GM18499 (cell line): ENCODE data around the gene SLC43A1.

Source experiments
- ATAC-seq: cut with Tn5 transposase; IDR thresholded peaks from one replicate; pipeline ENCODE4 v1.9.1; 2021; ENCODE audit warnings: moderate number of reproducible peaks; ENCODE audit not compliant: insufficient read depth, unreplicated experiment

The SLC43A1 gene

DNA sequence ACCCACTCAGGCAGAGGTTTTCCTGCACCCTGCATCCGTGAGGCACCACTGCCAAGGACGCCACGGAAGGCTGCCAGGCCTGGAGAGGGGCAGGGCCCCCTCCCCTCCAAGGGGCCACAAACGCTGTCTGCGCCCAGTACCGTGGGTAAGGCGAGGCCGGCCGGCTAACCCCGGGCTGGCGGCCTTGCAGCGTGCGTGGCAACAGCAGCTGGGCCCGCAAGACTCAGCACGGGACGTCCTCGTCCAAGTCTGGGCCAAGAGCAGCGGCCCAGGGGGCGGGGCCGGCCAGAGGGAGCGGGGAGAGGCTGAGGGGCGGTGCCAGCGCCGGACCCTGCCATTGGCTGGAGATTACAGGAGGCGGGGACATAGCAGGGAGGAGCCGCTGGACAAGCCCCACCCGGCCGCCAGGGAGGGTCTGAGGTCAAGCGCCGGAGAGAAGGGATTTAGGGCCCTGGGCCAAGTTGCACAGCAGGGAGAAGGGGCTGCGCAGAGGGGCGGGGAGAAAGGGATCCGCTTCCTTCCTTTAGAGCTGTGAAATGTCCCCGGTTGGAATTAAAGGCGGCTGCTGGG, 16.0 kb downstream of the SLC43A1 start:
- ATAC-seq = peak; percentile 99

DNA sequence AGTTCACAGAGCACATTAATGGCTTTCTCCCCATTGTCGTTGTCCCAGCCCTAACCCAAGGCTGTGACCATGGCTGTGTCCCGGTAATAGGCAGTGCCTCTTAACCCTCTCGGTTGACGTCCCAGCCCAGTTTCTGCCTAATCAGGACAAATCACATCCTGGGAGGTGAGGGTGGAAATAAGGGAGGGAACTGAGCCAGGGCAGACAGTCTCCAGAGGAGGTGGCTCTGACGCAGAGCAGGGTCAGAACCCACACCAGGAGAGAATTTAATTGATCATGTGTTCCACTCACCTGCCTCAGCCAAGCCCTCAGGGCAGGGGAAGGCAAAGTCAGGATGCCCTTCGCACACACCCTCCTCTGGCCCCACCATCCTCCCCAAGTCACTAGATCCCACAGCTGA, 17.0 kb downstream of the SLC43A1 start:
- no peak for ATAC-seq

DNA sequence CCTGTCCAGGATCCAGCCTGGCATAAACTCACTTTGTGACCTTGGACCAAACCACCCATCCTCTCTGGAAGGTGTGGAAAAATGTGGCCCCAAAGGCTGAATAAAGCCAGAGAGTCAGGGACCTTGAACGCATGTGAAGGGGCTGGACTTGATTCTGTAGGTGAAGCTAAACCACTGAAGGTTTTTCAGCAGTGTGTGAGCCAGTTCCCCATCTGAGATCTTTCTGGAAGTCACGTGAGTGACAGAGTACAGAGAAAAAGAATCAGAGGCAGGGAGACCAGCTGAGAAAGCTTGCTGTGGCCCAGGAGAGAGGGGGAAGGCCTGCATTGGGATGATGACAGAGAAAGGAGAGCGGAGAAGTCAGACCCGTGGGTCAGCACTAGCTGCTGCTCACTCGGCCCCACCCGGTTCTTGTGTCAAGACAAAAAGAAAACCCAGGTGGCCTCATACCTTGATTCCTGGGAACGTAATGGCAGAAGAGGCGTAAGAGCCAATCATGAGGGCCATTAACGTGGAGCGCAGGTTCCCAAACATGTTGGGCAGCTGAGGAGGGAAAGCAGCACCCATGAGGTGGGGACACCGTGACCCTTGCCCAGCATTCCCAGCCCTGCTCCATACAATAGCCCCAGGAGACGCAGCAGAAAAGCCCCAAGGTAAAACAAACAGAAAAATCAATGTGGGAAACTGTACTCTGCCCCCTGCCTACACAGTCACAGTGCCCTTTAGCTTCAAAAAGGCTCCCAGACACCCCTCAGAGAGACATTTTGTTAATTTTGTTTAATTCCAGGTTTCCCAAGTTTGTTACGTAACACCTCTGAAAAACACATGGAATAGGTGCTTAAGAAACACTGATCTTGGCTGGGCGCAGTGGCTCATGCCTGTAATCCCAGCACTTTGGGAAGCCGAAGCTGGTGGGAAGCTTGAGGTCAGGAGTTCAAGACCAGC, 17.9 kb downstream of the SLC43A1 start:
- ATAC-seq = no peak

DNA sequence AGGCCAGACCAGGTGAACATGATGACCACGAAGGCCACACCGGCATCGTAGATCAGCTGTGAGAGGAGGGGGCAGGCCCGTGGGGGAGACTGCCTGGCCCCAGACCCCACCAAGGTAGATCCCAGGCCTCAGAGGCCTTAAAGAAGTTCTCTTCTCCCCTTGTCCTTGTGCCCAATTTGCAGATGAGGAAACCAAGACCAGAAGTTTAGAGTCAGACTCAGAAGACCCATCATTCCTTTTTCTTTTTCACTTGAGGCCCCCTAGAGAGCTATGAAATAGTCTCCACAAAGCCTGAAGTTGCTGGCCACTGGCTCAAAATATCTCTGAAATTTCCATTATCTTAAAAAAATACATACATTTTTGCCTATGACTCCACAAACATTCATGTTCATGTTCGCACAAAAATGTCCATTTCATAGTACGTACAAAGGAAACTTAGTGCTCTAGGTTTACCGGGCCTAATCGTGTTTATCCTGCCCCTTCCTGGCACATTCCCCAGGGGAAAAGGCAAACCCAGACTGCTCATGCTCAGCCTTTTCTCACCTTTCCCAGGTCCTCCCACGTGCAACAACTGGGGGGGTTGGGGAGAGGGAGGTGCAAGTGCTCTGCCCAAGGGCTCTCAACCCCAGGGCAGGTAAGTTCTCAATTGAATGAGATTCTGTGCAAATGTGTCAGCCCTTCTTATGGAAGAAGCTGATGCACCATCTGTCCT, 19.2 kb downstream of the SLC43A1 start:
- no peak for ATAC-seq

DNA sequence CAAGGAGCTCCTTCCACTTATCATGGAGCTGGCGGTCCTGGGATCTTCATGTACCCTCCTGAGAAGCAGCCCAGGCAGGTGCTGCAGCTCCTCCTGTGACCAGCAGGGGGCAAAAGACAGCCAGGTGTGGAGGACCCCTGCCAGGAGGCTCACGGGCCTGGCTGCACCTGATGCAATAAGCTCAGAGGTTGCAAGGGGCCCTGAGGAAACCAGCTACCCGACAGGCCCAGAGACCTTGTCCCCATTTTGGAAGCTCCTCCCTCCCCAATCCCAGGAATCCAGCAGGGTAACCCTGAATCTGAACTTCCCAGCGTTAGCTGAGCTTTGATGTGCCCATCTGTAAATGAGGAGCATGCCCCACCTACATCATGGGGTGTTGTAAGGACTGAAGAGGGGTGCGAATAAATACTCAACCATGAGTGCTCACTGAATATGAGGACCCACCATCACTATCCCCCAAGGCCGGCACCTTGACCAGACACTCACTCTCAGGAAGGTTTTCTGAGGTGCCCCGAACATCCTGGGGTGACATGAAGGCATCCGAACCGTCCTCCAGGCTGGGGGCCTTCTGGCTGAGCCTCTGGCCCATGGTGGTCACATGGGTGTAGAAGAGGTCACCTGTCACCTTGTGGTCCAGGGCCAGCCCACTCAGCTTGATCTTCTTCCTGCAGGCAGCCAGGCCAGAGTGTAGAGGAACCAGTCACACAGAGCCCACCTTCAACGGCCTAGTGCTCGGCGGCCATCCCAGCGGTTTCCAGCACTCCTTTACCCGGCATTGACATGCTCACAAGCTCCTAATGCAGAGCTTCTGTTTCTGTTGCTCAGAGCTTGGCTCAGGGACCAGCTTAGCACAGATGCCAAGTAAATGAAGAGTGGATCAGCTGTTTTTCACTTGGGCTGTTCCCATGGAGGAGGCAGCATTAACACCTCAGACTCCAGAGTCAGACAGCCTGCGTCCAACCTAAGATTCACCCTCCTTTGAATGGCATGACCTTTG, 21.7 kb downstream of the SLC43A1 start:
- no peak for ATAC-seq

DNA sequence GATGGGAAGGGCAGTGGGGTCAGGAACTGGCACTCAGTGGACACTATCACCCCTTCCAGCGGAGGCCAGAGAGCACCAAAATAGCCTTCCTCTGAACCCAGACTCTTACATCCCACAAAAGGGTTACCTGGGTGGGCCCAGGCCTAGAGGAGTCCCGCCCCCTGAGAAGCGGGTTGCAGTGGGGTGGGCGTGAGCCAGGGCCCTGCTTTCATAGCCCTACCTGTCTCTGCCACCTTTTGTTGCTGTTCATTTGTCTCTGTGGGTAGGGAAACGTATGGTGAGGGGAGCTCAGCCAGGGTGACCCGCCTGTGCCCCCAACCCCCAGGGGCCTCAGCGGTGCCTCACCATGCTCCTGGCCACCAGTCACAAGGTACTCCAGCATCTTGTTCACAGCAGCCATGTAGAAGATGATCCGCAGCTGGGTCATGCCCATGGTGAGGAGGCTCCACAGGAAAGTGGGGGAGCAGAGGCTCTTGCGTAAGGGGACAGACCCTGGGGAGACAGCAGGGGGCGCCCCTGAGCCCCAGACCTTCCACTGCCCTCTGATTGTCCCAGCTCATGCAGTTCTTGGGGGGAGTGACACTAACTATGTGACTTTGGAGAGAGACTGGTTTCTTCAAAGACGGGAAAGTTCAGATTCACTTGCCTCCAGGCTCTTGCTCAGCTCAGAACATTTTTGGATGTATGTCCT, 24.0 kb downstream of the SLC43A1 start:
- ATAC-seq = no peak

DNA sequence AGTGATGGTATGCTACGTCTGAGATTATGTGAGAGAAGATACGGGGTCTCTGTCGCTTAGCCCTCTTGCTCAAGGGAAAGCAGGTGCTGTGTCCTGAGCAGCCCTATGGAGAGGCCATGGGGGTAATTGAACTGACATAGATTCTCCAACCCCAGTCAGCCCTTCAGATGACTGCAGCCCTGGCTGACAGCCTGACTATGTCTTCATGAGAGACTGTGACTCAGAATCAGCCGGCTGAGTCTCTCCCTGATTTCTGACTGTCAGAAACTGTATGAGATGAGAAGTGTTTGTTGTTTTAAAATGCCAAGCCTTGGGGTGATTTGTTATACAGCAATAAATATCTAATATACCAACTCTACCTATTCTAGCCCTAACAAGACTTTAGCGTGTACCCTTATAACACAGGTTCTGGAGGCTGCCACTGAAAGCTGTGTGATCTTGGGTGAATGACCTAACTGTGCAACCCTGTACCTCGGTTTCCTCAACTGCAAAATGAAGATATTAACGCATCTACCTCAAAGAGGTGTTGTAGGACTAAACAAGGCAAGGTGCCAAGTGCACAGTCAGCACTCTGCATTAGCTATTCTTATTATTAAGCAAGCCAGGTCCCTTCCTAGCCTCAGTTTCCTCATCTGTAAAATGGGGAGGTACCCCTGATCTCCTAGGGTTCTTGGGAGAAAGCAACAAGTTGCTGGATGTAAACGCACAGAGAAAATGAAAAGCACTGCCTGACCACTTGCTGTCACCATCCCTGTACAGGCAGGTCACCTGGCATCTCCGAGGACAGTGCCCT, 24.9 kb downstream of the SLC43A1 start:
- ATAC-seq = no peak

DNA sequence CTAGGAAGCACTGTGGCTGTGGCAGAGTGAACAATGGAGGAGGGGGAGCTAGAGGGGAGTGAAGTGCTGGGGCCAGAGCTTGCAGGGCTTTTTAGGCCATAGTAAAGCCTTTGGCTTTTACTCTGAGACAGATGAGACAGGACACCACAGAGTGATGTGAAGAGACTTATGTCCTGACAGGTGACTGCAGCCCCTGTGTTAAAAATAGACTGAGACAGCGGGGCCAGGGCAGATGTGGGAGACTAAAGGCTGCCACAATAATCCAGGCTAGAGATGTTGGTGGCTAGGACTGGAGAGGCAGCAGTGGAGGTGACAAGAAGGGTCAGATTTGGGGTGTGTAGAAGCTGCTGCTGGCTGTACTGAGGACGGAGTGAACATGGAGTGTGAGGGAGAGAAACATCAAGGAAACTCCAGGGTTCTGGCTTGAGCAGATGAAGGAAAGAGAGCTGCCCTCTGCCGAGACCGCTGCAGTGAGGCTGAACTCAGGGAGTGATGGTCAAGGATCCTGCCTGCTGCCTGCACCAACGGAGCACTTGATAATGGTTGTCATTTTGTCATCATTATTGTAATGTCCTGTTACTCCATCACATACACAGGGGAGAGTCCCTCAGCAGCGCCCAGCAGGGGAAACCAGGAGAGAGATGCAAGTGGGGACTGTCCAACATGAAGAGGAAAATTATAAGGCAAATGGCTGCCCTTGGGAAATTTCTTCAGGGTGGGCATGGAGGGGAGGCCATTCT, 27.4 kb downstream of the SLC43A1 start:
- no peak for ATAC-seq

DNA sequence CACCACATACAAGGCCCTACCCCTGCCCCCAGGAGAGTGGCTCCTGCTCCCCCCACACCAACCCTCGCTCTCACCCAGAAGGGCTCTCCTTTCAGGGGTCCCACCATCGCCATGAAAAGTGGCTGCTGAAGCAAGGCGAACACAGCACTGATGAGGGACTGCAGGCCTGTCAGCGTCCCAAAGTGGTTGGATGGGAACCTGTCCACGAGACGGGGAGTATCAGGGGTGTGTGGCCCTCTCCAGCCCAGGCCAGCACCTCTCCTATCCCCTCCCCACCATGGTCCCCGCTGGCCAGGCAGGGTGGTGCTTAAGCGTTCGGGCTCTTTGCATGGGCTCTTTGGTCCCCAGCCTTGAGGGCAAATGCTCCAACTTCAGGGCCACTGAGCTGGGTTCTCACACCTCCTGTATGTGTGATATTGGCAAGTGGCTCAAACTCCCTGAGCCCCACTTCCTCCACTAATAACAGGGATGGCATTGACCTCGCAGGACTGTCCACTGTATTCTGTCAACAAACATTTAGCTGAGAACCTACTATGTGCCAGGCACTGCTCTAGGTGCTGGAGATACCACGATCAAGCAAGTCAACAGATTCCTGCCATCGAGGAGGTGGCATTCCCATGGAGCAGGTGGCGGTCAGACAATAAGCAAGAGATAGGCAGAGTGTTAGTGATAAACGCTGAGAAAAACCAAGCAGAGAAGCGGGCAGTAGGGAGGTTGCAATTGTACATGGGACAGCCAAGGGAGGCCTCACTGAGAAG, 28.3 kb downstream of the SLC43A1 start:
- ATAC-seq = no peak

DNA sequence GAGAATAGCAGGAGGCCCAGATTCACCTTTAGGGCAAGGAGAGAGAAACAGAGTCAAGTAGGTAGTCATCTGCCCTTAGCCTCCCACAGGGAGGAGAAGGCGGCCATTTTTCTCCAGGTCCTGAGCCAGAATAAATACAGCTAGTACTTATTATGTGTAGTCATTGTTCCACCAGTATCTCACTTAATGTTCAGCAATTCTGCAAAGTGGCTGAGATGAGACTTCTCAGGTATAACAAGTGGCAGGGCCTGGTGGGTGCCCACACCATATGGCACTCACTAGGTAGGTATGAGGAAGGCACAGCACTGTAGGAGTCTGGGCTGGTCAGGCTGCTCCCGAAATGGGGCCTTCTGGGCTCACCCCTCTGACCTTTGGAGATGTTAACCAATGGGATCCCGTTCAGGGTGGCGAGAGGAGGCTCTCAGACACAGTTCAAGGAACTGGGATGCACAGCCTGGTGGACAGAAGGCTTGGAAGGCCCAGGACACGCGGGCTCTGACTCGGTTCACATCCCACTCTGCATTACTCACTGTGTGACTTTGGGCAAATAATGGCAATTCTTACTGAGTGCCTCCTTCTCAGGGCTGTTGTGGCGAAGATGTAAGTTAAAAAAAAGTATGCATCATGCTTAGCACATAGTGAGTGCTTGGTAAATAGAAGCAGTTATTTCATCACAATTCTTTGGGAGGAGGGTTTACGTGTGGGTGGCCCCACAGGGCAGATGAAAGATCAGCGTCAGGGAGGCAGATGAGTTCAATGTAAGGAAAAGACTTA, 30.1 kb downstream of the SLC43A1 start:
- no peak for ATAC-seq

DNA sequence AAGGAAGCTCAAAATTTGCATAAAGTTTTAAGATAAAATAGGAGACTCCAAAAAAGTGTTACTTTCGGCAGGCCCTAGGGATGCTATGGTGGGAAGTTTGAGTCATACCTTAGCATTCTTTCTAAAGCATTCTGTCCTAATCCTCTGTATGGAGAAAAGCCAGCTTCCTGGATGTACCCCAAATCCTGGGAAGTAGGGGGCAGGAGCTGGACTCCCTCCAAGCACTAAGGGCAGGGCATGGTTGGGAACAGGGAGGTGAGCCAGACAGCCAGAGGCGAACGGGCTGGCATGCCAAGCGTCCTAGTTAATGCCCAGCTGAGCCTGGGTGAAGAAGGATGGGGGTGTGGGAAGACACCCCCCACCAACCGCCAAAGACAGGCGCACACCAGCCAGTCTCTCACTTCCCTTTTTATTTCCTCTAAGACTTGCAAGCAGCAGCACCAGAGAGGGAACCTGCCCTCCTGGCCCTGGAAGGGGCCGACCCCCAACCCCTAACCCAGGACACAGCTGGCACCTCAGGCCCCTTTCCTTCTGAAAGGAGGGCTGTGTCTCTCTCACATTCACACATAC, 31.3 kb downstream of the SLC43A1 start:
- ATAC-seq = peak; percentile 50

DNA sequence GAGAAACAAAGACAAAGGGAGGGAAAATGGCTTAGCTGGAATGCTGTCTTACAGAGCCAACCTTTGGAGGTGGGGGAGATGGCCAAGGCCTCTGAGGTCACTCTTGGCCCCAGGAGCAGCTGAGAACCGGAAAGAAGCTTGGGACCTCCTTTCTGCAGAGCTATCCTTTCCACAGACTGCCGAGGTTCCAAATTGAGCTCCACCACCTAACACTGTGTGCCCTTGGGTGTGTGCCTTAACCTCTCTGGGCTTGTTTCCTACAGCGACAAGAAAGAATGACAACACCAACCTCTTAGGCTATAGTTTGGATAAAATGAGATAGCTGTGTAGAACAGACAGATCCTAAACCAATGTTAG, 32.0 kb downstream of the SLC43A1 start:
- ATAC-seq = no peak

DNA sequence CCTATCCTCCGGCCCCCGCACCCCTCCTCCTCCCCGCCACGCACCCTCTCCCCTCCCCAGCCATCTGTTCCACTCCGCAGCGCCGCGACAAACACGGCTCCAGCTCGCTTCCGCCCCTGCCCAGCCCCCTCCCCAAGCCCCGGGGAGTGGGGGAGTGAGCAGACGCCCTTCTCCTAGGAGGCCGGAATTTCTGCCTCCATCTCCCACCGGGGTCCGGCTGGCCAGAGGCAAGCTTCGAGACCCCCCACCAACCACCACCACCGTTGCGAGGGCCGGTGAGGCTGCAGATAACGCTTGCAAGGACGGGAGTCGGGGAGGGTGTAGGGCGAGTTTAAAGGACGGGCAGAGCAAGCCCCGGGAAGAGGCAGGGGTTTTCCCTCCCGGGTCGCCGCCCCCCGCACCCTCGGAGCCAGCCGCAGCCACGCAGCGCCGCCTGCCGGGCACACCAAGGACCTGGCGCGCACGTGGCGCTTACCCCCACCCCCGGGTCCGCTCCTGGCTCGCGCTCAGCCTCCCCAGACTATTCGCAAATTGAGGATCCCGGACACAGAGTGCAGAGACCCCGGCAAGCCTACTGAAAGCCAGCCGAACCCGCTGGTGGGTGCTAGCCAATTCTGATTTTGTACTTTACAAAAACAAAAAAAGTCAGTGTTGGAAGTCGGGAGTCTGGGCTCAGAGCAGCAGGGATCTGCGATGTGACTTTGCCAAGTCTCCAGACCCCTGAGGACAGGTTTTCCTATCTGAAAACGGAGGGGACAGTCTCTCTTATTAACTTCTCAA, 32.5 kb downstream of the SLC43A1 start:
- ATAC-seq = no peak

DNA sequence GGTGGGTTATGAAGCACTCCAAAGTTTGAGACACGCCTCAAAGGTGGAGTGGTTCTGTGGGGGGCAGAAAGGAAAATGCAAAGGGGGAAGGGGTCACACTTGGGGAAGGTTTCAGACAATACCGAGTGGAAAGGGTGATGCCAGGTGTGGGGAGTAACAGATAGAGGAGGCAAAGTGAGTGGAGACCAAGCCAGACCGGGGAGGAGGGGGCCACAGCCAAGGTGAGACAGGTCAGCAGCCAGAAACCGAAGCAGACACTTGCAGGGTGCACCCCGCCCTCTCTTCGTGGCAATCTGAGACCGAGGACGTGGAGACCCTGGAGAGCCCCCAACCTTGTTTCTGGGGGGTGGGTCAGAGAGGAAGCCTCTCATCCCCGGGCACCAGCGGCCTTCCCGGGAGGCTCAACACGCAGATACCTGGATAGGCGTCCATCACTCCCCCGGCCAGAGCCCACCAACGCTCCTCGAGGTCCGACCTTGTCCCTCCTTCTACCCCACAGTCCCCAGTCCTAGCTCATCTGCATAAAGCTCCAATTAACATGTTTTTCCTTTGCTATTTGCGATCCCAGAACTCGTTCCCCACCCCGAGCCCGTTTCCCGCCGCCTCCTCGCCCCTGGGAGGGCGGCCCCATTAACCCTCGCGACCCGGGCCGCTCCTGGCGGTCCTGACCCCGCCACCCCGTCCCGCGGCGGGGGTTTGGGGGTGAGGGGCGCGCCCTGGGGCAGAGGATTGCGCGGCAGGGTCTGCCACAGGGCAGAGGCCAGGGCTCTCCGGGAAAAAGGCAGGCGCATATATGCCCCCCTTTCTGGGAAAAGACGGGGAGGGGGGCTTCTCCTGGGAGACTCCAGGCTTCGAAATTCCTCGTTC, 33.4 kb downstream of the SLC43A1 start:
- ATAC-seq = no peak

DNA sequence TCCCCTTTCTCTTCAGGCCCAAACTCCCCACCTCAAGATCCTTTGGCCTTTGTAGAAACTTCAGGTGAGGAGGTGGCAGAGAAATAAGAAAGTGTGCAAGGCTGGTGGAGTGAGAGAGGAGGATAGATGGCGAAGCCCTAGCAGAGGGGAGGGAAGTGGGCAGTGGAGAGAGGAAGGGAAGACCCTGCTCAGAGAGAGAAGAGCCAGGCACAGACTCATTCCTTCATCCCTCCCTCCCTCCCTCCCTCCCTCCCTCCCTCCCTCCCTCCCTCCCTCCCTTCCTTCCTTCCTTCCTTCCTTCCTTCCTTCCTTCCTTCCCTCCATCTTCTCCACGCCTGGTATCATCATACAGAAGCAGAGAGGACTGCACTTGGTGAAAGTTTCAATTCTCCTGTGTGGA, 34.2 kb downstream of the SLC43A1 start:
- no peak for ATAC-seq
